Liver (tissue), 3 donors: ENCODE results near the gene CETN2.

Source experiments
- EGR1 ChIP-seq, 2 donors: IDR thresholded peaks; 2 replicates each; pipeline ENCODE4 v1.6.1; 2016 to 2018; ENCODE audit warnings: antibody characterized with exemption in 2 of 2, low read depth in 2 of 2
- FOXA1 ChIP-seq: IDR thresholded peaks from 2 replicates; pipeline ENCODE4 v1.6.1; 2016; ENCODE audit warnings: antibody characterized with exemption
- GABPA ChIP-seq, 2 donors: IDR thresholded peaks in 1 of 2; conservative IDR thresholded peaks in 1 of 2; 2 replicates each; pipeline ENCODE4 v1.6.1; 2016; ENCODE audit warnings: antibody characterized with exemption in 2 of 2, mild to moderate bottlenecking in 1 of 2, moderate library complexity in 1 of 2
- JUND ChIP-seq, 2 donors: IDR thresholded peaks; 2 replicates each; pipeline ENCODE4 v1.6.1; 2016; ENCODE audit warnings: antibody characterized with exemption in 2 of 2
- RAD21 ChIP-seq, 2 donors: IDR thresholded peaks; 2 replicates each; pipeline ENCODE4 v1.6.1; 2016; ENCODE audit warnings: antibody characterized with exemption in 2 of 2, mild to moderate bottlenecking in 2 of 2
- SP1 ChIP-seq: IDR thresholded peaks from 2 replicates; pipeline ENCODE4 v1.6.1; 2018; ENCODE audit warnings: antibody characterized with exemption, mild to moderate bottlenecking
- YY1 ChIP-seq: IDR thresholded peaks from 2 replicates; pipeline ENCODE4 v1.6.1; 2016; ENCODE audit warnings: antibody characterized with exemption, mild to moderate bottlenecking
- TF ChIP-seq, protein P1 (sequence below): fragments of 150-350 bp; IDR thresholded peaks from 2 replicates; pipeline ENCODE4 v1.5.1; 2017; ENCODE audit warnings: improper control_type of control experiment, low read depth, low read length; ENCODE audit not compliant: missing input control
- TF ChIP-seq, protein P2 (sequence below): IDR thresholded peaks from 2 replicates; pipeline ENCODE4 v1.6.1; 2016; ENCODE audit warnings: antibody characterized with exemption
- TF ChIP-seq, protein P3 (sequence below): IDR thresholded peaks from 2 replicates; pipeline ENCODE4 v1.6.1; 2016; ENCODE audit warnings: antibody characterized with exemption
- TF ChIP-seq, protein P4 (sequence below): IDR thresholded peaks from 2 replicates; pipeline ENCODE4 v1.6.1; 2016; ENCODE audit warnings: antibody characterized with exemption, mild to moderate bottlenecking
- TF ChIP-seq, protein P5 (sequence below): IDR thresholded peaks from 2 replicates; pipeline ENCODE4 v1.6.1; 2016; ENCODE audit warnings: antibody characterized with exemption
- donor health status: healthy.
- donor health status: healthy.

- TF ChIP-seq, protein P1, sequence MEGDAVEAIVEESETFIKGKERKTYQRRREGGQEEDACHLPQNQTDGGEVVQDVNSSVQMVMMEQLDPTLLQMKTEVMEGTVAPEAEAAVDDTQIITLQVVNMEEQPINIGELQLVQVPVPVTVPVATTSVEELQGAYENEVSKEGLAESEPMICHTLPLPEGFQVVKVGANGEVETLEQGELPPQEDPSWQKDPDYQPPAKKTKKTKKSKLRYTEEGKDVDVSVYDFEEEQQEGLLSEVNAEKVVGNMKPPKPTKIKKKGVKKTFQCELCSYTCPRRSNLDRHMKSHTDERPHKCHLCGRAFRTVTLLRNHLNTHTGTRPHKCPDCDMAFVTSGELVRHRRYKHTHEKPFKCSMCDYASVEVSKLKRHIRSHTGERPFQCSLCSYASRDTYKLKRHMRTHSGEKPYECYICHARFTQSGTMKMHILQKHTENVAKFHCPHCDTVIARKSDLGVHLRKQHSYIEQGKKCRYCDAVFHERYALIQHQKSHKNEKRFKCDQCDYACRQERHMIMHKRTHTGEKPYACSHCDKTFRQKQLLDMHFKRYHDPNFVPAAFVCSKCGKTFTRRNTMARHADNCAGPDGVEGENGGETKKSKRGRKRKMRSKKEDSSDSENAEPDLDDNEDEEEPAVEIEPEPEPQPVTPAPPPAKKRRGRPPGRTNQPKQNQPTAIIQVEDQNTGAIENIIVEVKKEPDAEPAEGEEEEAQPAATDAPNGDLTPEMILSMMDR, result no peak
- TF ChIP-seq, protein P2, sequence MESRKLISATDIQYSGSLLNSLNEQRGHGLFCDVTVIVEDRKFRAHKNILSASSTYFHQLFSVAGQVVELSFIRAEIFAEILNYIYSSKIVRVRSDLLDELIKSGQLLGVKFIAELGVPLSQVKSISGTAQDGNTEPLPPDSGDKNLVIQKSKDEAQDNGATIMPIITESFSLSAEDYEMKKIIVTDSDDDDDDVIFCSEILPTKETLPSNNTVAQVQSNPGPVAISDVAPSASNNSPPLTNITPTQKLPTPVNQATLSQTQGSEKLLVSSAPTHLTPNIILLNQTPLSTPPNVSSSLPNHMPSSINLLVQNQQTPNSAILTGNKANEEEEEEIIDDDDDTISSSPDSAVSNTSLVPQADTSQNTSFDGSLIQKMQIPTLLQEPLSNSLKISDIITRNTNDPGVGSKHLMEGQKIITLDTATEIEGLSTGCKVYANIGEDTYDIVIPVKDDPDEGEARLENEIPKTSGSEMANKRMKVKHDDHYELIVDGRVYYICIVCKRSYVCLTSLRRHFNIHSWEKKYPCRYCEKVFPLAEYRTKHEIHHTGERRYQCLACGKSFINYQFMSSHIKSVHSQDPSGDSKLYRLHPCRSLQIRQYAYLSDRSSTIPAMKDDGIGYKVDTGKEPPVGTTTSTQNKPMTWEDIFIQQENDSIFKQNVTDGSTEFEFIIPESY, result no peak
- no peak for TF ChIP-seq JUND (IDR thresholded peaks at IDR 0.05)
- TF ChIP-seq, protein P3, sequence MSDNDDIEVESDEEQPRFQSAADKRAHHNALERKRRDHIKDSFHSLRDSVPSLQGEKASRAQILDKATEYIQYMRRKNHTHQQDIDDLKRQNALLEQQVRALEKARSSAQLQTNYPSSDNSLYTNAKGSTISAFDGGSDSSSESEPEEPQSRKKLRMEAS, result no peak
- TF ChIP-seq, protein P4, sequence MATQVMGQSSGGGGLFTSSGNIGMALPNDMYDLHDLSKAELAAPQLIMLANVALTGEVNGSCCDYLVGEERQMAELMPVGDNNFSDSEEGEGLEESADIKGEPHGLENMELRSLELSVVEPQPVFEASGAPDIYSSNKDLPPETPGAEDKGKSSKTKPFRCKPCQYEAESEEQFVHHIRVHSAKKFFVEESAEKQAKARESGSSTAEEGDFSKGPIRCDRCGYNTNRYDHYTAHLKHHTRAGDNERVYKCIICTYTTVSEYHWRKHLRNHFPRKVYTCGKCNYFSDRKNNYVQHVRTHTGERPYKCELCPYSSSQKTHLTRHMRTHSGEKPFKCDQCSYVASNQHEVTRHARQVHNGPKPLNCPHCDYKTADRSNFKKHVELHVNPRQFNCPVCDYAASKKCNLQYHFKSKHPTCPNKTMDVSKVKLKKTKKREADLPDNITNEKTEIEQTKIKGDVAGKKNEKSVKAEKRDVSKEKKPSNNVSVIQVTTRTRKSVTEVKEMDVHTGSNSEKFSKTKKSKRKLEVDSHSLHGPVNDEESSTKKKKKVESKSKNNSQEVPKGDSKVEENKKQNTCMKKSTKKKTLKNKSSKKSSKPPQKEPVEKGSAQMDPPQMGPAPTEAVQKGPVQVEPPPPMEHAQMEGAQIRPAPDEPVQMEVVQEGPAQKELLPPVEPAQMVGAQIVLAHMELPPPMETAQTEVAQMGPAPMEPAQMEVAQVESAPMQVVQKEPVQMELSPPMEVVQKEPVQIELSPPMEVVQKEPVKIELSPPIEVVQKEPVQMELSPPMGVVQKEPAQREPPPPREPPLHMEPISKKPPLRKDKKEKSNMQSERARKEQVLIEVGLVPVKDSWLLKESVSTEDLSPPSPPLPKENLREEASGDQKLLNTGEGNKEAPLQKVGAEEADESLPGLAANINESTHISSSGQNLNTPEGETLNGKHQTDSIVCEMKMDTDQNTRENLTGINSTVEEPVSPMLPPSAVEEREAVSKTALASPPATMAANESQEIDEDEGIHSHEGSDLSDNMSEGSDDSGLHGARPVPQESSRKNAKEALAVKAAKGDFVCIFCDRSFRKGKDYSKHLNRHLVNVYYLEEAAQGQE, result no peak
- no peak for TF ChIP-seq RAD21 (IDR thresholded peaks at IDR 0.05)
- no peak for TF ChIP-seq YY1
- TF ChIP-seq FOXA1, result no peak
- TF ChIP-seq EGR1 (IDR thresholded peaks at IDR 0.05; ENCODE audit: low read depth in 2 of 2), result no peak
- no peak for TF ChIP-seq SP1
- TF ChIP-seq, protein P5, sequence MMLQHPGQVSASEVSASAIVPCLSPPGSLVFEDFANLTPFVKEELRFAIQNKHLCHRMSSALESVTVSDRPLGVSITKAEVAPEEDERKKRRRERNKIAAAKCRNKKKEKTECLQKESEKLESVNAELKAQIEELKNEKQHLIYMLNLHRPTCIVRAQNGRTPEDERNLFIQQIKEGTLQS, result no peak
- no peak for TF ChIP-seq GABPA (IDR thresholded peaks at IDR 0.05 in 1 of 2, conservative IDR thresholded peaks at IDR 0.05 in 1 of 2)
Observed at GRCh38 chrX:152813206-152813605, 17.4 kb downstream of the CETN2 start.
